Spleen (tissue), 7 donors: ENCODE data around the gene HERPUD1.

Source experiments
- POLR2A ChIP-seq, 3 donors: fragments of 450-650 bp; IDR thresholded peaks; one replicate each; pipeline ENCODE4 v1.5.1; 2017; ENCODE audit warnings: antibody characterized with exemption in 3 of 3, mild to moderate bottlenecking in 1 of 3
- TF ChIP-seq, protein P1 (sequence below), 11 experiments: fragments of 200-600 bp in 7 of 11; fragments of 450-650 bp in 4 of 11; sonication (generic) in 4 of 11; IDR thresholded peaks in 8 of 11; conservative IDR thresholded peaks in 3 of 11; 1 replicate in 7 of 11; 2 replicates in 4 of 11; pipeline versions ENCODE4 v1.4.0 to v1.8.0; 2016 to 2021; ENCODE audit warnings: antibody characterized with exemption in 11 of 11, inconsistent platforms in 4 of 11, mild to moderate bottlenecking in 1 of 11
- donor health status: DM: no; HTN: no; CAD: no; lungs with moderate emphysema.
- donor health status: DM: no; HTN: no; CAD: no.
- donor health status: DM: no; HTN: no; CAD: no.

DNA sequence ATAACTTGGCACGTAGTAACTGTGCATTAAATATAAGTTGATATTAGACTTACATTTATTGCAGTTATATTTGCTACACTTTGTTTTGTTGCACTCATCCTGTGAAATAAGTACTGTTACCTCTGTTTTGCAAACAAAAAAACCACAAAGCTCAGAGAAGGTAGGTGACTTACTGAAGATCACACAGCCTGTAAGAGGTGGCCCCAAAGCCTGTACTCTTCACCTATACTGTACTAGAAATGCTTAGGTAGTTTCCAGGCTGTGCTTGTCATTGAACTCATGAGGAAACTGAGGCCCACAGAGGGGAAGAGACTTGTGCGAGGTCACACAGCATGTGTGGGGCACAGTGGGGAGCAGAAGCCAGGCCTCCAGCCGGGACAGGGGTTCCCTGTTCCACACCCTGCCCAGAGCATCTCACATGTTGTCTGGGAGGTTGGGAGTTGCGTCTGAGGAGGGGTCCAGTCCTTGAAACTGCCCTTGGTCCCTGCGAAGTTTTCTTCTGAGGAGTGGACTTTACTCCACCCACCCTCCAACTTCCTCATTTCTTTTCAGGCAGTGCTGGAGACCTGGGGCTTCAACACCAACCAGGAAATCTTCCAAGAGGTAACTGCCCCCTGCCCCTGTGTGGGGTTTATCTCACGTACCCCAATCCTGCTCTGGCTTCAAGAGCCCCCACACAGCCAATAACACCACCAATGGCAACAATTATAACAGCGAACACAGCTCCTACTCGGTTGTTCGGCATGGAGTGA is 42.8 kb downstream of the HERPUD1 start:
- TF ChIP-seq, protein P1, sequence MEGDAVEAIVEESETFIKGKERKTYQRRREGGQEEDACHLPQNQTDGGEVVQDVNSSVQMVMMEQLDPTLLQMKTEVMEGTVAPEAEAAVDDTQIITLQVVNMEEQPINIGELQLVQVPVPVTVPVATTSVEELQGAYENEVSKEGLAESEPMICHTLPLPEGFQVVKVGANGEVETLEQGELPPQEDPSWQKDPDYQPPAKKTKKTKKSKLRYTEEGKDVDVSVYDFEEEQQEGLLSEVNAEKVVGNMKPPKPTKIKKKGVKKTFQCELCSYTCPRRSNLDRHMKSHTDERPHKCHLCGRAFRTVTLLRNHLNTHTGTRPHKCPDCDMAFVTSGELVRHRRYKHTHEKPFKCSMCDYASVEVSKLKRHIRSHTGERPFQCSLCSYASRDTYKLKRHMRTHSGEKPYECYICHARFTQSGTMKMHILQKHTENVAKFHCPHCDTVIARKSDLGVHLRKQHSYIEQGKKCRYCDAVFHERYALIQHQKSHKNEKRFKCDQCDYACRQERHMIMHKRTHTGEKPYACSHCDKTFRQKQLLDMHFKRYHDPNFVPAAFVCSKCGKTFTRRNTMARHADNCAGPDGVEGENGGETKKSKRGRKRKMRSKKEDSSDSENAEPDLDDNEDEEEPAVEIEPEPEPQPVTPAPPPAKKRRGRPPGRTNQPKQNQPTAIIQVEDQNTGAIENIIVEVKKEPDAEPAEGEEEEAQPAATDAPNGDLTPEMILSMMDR (IDR thresholded peaks at IDR 0.05 in 8 of 11, conservative IDR thresholded peaks at IDR 0.05 in 3 of 11) = no peak
- no peak for TF ChIP-seq POLR2A (IDR thresholded peaks at IDR 0.05)
